GM20000 (cell line): ENCODE data around the gene FAM83F.

Experiments used
- DNase-seq: peaks from one replicate; pipeline ENCODE4 v3.0.0; 2012; ENCODE audit warnings: low spot score
- CTCF ChIP-seq: IDR thresholded peaks from 2 replicates; pipeline ENCODE4 v1.5.1; 2012; ENCODE audit warnings: mild to moderate bottlenecking, control low read depth; ENCODE audit errors: extremely low read depth, missing control alignments

Gene FAM83F

DNA sequence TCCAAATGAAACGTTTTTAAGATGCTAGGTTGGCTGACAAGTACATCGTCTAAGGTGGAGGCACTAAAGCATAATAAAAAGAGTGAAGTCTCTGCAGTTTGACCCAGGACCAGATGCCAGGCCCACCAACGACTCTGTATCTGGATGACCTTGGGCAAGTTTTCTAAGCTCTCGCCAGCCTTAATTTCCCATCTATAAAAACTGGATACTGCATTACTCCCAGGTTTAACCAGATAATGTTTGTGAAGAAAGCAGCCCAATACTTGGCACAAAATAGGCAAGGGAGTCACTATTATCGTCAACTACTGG, 49.0 kb downstream of the FAM83F start:
- no peak for DNase-seq
- TF ChIP-seq CTCF, result no peak

- peak; percentile 98 for DNase-seq
- TF ChIP-seq CTCF, result no peak
Measured at GRCh38 chr22:40044102-40044869, 49.5 kb downstream of the FAM83F start.

DNA sequence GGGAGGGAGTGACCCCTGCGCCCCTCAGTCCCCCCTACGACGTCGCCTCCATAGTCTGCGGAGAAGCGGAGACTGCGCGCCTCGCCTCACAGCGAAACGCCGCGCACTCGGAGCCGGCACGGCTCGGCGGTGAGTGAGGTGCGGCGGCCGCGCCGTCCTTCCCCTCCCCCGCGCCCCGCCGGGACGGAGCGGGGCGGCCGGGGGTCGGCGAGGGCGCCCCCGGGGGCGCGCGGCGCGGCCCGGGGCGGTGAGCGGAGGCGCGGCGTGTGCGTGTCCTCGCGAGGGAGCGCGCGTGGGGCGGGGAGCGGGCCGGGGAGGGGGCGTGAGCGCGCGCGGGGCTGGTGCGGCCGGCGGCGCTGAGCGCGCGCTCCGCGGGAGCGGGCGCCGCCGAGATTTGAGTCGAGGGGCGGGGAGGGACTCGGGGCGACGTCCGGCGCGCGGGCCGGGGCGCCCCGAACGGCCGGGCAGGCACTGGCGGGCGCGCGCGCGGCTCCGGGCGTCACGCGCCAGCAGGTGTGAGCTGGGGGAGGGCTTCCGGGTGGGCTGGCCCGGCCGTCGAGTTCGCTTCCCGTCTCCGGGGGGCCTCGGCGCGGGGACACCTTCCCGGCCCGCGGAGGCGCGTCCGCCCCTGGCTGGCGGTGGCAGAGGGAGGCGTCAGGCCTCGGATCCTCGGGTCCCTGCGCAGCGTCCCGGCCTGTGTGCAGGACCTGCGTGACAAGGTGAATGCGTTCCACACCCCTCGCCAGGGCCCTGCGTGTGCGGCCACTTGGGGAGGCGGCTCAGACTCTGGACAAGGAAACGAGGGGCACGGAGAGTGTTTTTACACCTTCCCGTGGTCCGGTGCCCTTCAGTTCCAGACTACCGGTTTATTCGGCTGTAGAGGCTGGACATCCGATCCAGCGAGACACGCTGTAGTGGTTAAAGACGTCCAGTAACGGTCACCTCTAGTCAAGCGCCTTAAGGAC, 50.4 kb downstream of the FAM83F start:
- peak; percentile 86 for DNase-seq
- no peak for TF ChIP-seq CTCF

DNA sequence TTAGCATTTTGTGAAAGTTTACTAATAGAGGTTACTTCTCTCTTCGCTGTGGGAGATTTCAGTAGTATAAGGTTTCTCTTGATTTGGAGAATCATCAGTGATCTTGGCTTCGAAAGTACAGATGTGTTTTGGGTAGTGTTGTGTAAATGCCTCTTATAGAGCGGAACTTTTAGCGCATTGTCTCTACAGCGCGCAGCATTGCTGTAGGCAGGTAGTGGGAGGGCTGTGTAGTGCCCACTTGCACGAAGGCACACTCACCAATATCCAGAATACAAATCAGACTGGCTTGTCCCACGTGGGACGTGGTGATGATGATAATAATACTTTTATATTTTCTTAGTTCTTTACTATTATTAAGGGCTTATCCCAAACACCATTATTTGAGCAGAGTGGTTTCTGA, 51.4 kb downstream of the FAM83F start:
- DNase-seq, result no peak

DNA sequence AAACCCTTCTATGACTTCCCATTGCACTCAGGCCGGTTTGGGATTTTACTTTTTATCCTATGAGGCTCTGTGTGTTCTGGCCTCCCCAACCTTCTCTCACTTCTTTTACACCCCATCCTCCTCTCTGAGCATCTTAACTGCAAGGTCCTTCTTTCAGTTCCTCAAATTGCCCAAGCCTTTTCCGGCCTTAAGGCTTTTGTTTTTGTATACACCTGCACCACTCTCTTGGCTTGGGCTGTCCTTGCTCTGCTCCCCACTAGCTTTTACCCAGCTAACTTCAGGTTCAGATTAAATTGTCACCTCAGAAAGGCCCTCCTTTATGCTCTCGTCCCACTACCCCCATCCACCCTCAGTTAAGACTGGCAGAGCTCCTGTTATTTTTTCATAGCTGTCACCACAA, 55.5 kb downstream of the FAM83F start:
- no peak for TF ChIP-seq CTCF
- DNase-seq, result peak; percentile 81

More for the DNA sequence above, 51.4 kb downstream of the FAM83F start:
- TF ChIP-seq CTCF, result no peak

- no peak for TF ChIP-seq CTCF
- DNase-seq, result no peak
Measured at GRCh38 chr22:40051322-40051721, 56.6 kb downstream of the FAM83F start.

GRCh38 chr22:40053460-40053859, 58.7 kb downstream of the FAM83F start:
- no peak for TF ChIP-seq CTCF
- no peak for DNase-seq
